Measurements from ENCODE around the gene TTC36. TPM values are rescaled to one million over a fixed set of nuclear protein-coding genes. Genes with fewer than 3 reads are reported as not detected.
"Not testable (repeated sequence)": the region's sequence is repeated elsewhere in the genome, so short reads cannot be mapped to it uniquely, and the experiment has no call there.

Gene TTC36
- total and polyA plus RNA-seq, 2 donors (not counting 1 experiment from before 2014, with no cell fraction given): 0.99 TPM; not detected in 1

GRCh38 chr11:118565051-118565450 is 37.8 kb downstream of the TTC36 start:
- TF ChIP-seq CTCF (conservative IDR thresholded peaks at IDR 0.05 in 1 of 2, IDR thresholded peaks at IDR 0.05 in 1 of 2; ENCODE audit: low read depth in 1 of 2, low read length in 2 of 2) (no peak), EZH2 (IDR thresholded peaks at IDR 0.05; ENCODE audit: low read length, missing control alignments) (no peak)
- peak; percentile 16 to 34 for DNase-seq (ENCODE audit: low read depth in 2 of 2)
- no peaks in the 10 kb centered on the region for H3K36me3 ChIP-seq (ENCODE audit: control insufficient read depth, insufficient read depth, low read length)
- H3K4me2 ChIP-seq (ENCODE audit: extremely low read depth, insufficient read depth, low read length): peak overlapping the region; percentile 60
- peak overlapping the region; percentile 4 for H3K27ac ChIP-seq (ENCODE audit: insufficient read depth, low read length)
- H3K27me3 ChIP-seq (ENCODE audit: control insufficient read depth, insufficient read depth, low read length): no peaks in the 10 kb centered on the region
- H3K9me3 ChIP-seq (ENCODE audit: control insufficient read depth, insufficient read depth, low read depth, low read length): no peaks in the 10 kb centered on the region
- H2AFZ ChIP-seq (ENCODE audit: low read length): no peak overlapping the region
- H4K20me1 ChIP-seq (ENCODE audit: control insufficient read depth, extremely low read depth, insufficient read depth, low read length): no peaks in the 10 kb centered on the region
- H3K79me2 ChIP-seq (ENCODE audit: control insufficient read depth, insufficient read depth, low read length): no peaks in the 10 kb centered on the region
- H3K4me1 ChIP-seq (ENCODE audit: control insufficient read depth, extremely low read depth, insufficient read depth, low read length): peaks cover 2% of the 10 kb centered on the region
- peak overlapping the region in 3 of 4 experiments; percentile 25 to 94 (median 64) for H3K4me3 ChIP-seq (replicated peaks in 1 of 4; ENCODE audit: control extremely low read depth in 1 of 4, insufficient read depth in 1 of 4, low read depth in 3 of 4, low read length in 4 of 4)
- H3K9ac ChIP-seq (ENCODE audit: insufficient read depth, low read length): no peak overlapping the region

GRCh38 chr11:118569670-118570069 is 42.4 kb downstream of the TTC36 start:
- H3K27ac ChIP-seq (ENCODE audit: insufficient read depth, low read length): no peak overlapping the region
- H3K4me3 ChIP-seq (replicated peaks in 1 of 4; ENCODE audit: control extremely low read depth in 1 of 4, insufficient read depth in 1 of 4, low read depth in 3 of 4, low read length in 4 of 4): no peak overlapping the region
- no peak overlapping the region for H3K4me2 ChIP-seq (ENCODE audit: extremely low read depth, insufficient read depth, low read length)
- no peaks in the 10 kb centered on the region for H4K20me1 ChIP-seq (ENCODE audit: control insufficient read depth, extremely low read depth, insufficient read depth, low read length)
- H3K27me3 ChIP-seq (ENCODE audit: control insufficient read depth, insufficient read depth, low read length): no peaks in the 10 kb centered on the region
- DNase-seq (ENCODE audit: low read depth in 2 of 2): no peak
- no peak overlapping the region for H3K9ac ChIP-seq (ENCODE audit: insufficient read depth, low read length)
- TF ChIP-seq CTCF (conservative IDR thresholded peaks at IDR 0.05 in 1 of 2, IDR thresholded peaks at IDR 0.05 in 1 of 2; ENCODE audit: low read depth in 1 of 2, low read length in 2 of 2): no peak
- no peak for TF ChIP-seq EZH2 (IDR thresholded peaks at IDR 0.05; ENCODE audit: low read length, missing control alignments)
- no peak overlapping the region for H2AFZ ChIP-seq (ENCODE audit: low read length)
- H3K4me1 ChIP-seq (ENCODE audit: control insufficient read depth, extremely low read depth, insufficient read depth, low read length): peaks cover 2% of the 10 kb centered on the region
- peaks cover 25% of the 10 kb centered on the region for H3K79me2 ChIP-seq (ENCODE audit: control insufficient read depth, insufficient read depth, low read length)
- H3K36me3 ChIP-seq (ENCODE audit: control insufficient read depth, insufficient read depth, low read length): no peaks in the 10 kb centered on the region
- no peaks in the 10 kb centered on the region for H3K9me3 ChIP-seq (ENCODE audit: control insufficient read depth, insufficient read depth, low read depth, low read length)

- Histone ChIP-seq H3K27me3 (ENCODE audit: control insufficient read depth, insufficient read depth, low read length) (no peaks in the 10 kb centered on the region), H3K4me3 (replicated peaks in 1 of 4; ENCODE audit: control extremely low read depth in 1 of 4, insufficient read depth in 1 of 4, low read depth in 3 of 4, low read length in 4 of 4) (no peak overlapping the region), H2AFZ (ENCODE audit: low read length) (no peak overlapping the region), H3K36me3 (ENCODE audit: control insufficient read depth, insufficient read depth, low read length) (no peaks in the 10 kb centered on the region), H3K9me3 (ENCODE audit: control insufficient read depth, insufficient read depth, low read depth, low read length) (no peaks in the 10 kb centered on the region), H3K9ac (ENCODE audit: insufficient read depth, low read length) (no peak overlapping the region), H3K4me2 (ENCODE audit: extremely low read depth, insufficient read depth, low read length) (no peak overlapping the region), H3K79me2 (ENCODE audit: control insufficient read depth, insufficient read depth, low read length) (peaks cover 36% of the 10 kb centered on the region), H3K27ac (ENCODE audit: insufficient read depth, low read length) (no peak overlapping the region), H4K20me1 (ENCODE audit: control insufficient read depth, extremely low read depth, insufficient read depth, low read length) (no peaks in the 10 kb centered on the region), H3K4me1 (ENCODE audit: control insufficient read depth, extremely low read depth, insufficient read depth, low read length) (no peaks in the 10 kb centered on the region)
- no peak for TF ChIP-seq EZH2 (IDR thresholded peaks at IDR 0.05; ENCODE audit: low read length, missing control alignments)
- TF ChIP-seq CTCF (conservative IDR thresholded peaks at IDR 0.05 in 1 of 2, IDR thresholded peaks at IDR 0.05 in 1 of 2; ENCODE audit: low read depth in 1 of 2, low read length in 2 of 2): no peak
- DNase-seq (ENCODE audit: low read depth in 2 of 2): no peak
Measured at GRCh38 chr11:118570787-118571186, 43.5 kb downstream of the TTC36 start.

GRCh38 chr11:118571701-118572060 is 44.4 kb downstream of the TTC36 start:
- H3K27me3 ChIP-seq (ENCODE audit: control insufficient read depth, insufficient read depth, low read length); H2AFZ ChIP-seq (ENCODE audit: low read length); H4K20me1 ChIP-seq (ENCODE audit: control insufficient read depth, extremely low read depth, insufficient read depth, low read length); H3K9ac ChIP-seq (ENCODE audit: insufficient read depth, low read length); H3K4me1 ChIP-seq (ENCODE audit: control insufficient read depth, extremely low read depth, insufficient read depth, low read length); H3K9me3 ChIP-seq (ENCODE audit: control insufficient read depth, insufficient read depth, low read depth, low read length); H3K36me3 ChIP-seq (ENCODE audit: control insufficient read depth, insufficient read depth, low read length): not testable (repeated sequence)
- H3K4me3 ChIP-seq (replicated peaks in 1 of 4; ENCODE audit: control extremely low read depth in 1 of 4, insufficient read depth in 1 of 4, low read depth in 3 of 4, low read length in 4 of 4): peak overlapping the region; percentile 68 to 99 (median 96)
- H3K27ac ChIP-seq (ENCODE audit: insufficient read depth, low read length): peak overlapping the region; percentile 100
- peak overlapping the region; percentile 80 for H3K4me2 ChIP-seq (ENCODE audit: extremely low read depth, insufficient read depth, low read length)
- H3K79me2 ChIP-seq (ENCODE audit: control insufficient read depth, insufficient read depth, low read length): peaks cover 45% of the 10 kb centered on the region
- DNase-seq (ENCODE audit: low read depth in 2 of 2): peak; percentile 11 to 26

Measured in fibroblast of lung (primary cell).